Activated CD8-positive, alpha-beta memory T cell treated with anti-CD3 and anti-CD28 coated beads for 4 hours (primary cell): ENCODE results near the gene RERE.
A peak's percentile ranks its signal among the peaks of the same experiment; 100 is the strongest.

Experiments
- DNase-seq, 2 donors: peaks; one replicate each; pipeline ENCODE4 v3.0.0-alpha.2; 2020; ENCODE audit warnings: low read depth in 2 of 2

RERE gene

DNA sequence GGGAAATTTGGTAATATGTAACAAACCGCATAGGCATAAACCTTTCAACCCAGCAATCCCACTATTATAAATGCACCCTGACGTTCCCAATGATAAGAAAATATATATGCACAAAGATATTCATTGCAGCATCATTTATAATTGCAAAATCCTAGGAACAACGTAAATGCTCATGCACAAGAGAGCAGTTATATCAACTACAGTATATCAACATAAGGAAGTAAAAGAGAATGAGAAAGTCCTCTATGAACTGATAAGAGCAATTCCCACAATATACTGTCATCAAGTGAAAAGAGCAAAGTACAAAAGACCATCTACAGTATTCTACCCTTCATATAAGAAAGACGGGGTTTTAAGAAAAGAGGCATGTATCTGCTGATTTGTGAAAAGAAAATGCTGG, 269.6 kb downstream of the RERE start:
- DNase-seq = no peak

DNA sequence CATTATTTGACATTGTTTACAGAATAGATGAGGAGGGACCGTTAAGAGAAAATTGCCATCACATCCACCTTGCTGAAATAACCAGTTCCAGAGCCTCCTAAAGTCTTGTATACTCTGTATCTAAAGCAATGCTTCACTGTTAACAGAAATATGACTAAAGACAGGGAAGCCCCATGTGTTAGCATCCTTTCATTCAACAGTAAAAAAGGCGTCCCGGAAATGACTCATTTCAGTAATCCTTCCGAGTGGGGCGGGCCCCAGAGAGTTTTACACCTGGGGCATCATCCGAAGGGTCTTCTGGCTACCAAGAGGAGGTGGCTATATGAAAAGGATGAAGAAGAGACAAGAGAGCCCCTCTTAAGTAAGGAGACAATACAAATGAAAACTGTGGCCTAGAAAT, 272.4 kb downstream of the RERE start:
- DNase-seq = no peak

DNA sequence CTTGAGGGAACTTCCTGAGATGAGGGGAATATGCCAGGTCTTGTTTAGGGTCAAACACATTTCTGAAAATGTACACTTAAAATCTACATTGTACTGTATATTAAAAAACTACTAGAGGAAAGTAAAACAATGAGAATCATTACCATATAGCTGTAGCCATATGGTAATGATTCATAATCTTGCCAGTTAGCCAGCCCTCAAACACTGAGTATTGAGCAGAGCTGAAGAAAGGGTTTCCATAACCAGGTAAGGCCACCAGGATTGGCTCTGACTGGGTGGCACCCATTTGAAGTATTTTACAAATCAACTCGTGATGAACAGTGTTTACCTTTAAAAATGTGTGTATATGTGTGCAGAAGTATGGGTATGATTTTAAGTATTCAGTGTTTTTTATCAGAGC, 272.8 kb downstream of the RERE start:
- DNase-seq = no peak

DNA sequence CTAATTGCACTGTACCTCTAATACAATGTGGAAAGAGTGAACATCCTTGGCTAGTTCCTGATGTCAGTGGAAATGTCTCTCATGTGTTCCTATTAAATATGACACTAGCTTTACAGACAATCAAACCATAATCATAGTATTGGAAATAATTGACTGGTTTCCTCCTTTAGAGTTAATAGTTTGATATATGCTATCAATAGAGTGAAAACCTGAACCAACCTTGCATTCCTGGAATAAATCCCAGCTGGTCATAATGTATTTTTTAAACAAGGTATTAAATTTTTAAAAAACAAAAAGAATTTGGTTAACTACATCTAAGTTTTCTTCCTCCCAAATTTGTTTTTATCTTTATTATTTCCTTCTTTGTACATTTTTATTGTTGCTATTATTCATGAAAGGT, 273.5 kb downstream of the RERE start:
- DNase-seq = no peak

DNA sequence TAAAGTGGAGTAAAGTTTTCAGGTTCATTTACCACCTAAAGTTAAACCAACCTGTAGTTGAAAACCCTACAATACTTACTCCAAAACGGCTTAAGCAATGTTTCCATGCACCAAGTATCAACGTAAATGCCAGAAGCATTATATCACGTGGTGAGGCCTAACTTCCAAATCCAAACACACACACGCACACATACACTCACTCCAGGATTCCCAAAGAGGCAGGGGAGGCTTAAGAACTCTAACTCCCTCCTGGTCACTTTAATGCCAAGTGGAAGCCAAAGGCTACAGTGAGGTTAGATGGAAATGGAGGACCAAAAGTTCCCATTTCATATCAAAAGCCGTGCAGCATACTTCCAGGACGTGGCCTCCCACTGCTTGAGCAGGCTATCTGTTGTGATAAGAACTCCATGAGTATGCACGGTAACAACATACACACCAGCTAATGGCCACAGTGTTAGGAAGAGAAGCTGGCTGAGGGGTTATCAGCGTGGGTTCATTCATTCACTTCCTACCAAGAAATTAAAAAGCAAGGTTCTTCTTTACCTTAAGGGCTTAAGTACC, 275.4 kb downstream of the RERE start:
- no peak for DNase-seq

DNA sequence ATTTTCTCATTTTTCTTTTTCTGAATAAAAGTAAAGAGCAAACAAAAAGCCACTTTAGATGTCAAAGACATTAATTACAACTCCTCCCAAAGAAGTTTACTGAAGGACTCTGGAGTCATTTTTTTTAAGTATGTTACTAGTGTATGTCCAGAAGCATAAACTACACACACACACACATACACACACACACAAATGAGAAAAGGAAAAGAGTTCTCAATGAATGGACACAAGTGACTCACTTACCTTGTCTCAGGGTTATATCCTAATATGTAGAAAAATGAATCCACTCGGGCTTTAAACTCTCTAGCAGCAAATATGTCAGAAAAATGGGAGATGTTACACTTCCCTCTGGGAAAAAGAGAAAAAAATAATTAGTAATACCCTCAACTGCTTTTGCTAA, 276.5 kb downstream of the RERE start:
- DNase-seq = no peak

DNA sequence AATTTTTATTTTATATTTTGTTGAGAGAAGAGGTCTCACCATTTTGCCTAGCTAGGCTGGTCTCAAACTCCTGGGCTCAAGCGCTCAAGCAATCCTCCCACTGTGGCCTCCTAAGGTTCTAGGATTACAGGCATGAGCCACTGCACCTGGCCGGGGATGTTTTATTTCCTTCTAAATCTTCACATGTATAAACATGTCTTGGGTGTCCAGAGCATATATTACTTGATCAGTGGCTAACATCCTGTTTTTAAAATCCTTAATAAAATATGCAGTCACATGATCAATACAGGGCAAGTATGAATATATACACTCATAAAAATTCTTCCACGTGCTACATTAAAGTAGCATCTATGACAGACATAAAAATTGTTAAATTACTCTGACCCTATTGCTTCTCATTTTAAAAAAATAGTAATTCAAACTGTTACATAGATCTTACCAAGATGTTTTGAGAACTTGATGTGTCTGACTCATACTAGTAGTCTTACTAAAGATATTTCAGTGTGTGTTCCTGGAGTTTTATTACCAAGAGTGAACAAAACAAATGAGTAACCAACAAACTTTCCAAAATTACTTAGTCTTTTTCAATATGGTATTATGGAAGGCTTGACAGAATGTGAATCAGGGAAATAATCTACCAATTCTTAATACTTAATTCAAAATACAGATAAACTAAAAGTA, 277.0 kb downstream of the RERE start:
- no peak for DNase-seq

DNA sequence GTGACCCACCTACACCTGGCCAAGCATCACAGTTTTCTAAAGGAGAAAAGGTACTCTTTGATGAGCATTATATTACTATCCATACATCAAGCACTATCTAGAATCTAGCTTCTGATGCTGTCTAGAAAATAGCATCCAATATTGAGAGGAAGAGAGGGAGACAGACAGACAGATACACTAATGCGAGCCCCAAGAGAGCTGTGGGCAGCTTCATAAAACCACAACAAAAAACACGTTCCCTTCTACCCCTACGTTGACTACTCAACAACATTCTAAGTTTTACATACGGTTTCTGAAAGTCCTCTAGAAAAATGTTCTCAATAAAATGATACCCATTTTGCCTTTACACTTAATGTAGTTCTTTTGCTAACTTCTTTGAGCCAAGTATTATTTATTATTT, 277.8 kb downstream of the RERE start:
- DNase-seq = no peak

DNA sequence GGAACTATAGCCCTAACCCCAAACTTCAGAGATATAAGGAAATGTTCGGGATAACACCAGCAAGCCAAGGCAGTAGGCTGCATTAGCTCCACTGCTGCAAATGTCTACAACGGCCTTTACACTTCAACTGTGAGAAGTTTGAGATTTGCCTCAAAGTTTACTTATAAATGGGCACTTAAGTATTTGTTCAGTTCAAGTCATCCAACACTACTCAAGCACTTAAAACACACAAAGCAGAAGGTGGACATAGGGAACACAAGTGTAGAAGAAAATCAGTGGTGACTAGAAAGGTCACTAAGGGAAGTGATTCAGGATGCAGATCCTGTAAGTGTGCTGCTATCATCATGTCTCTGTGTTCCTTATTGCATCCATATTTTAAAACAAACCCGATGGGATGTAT, 278.9 kb downstream of the RERE start:
- DNase-seq = no peak

DNA sequence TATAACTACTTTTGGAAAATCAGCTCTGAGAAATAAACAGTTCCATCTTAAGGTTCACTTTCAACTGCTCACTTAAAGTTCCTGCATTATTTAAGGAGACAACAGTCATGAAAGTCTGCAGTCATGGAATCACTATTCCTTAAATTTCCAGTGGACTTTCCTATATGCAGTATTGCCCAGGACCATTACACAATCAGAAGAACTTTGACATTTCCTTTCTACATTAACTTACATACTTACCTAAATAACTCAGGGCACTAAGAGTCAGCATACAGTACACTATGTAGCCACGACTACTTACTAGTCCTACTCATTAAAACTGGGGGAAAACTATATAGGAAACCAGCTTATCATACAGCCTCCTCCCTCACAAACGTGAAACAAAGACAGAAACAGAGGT, 279.4 kb downstream of the RERE start:
- no peak for DNase-seq

DNA sequence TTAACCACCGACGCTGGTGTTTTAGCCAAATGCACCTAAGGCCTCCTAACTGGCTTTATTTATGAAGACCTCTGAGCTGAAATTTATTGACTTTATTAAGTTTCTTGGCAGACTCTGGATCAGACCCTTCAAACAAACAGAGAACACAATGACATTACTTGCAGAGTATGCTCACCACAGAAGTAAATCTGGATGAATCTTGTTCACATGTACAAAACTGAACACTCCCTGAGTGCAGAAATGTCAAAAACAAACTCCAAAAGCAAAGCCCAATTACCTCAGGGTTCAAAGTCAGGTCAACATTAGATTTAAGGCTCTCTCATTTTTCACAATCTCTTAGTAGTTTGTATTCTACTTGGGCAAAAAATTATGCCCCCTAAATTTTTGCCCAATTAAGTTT, 280.9 kb downstream of the RERE start:
- DNase-seq = no peak

DNA sequence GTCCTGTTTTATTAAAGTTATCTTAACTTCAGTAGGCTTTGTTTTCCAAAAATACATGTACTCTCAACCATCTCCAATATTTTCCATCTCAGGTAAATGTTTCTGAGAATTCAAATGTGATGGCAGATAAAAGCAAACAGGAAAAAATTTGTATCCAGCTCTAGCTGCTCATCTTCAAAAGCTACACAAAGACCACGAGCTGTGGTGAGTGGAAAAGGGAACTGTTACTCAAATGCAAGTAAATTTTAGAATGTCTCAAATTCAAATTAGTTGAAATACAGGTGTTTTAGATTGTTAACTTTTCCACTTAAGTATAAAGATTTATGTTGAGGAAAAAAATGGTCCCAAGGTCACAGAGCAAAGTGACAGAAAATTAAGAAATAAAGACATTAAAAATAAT, 283.5 kb downstream of the RERE start:
- DNase-seq = no peak

DNA sequence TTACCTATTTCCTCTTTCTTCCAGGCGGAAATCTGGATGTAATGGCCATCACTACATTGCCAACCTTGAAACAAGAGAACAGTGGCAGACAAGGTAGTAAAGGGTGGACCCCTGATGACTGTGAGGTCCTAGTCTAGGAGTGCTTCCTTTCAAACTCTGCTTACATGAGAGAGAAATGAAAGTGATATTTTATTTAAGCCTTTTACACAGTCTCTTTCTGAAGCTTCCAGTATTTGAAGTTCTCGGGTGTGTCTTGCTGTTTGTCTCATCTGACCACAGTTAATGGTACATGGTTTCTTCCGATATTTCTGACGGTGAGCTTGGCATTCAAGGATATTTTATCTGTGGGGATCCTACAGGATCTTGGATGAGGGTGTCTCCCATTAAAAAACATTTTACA, 284.3 kb downstream of the RERE start:
- no peak for DNase-seq

DNA sequence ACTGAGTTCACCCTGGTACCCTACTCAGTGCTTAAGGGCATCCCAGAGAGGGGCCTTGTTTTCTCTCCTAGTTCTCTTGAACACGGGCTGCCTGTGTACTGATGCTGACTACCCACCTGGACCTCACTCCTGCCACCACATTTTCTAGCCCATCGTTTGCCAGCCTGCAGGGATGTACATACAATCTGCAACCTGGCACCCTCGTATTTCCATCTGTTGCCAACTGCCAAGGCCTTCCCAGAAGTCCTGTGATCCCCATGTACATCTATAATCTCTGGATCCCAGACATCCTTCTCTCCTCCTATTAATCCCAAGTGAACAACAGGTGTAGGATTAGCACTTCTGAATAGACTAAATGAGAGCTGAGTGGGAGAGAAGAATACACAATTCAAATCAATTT, 287.5 kb downstream of the RERE start:
- DNase-seq = no peak

DNA sequence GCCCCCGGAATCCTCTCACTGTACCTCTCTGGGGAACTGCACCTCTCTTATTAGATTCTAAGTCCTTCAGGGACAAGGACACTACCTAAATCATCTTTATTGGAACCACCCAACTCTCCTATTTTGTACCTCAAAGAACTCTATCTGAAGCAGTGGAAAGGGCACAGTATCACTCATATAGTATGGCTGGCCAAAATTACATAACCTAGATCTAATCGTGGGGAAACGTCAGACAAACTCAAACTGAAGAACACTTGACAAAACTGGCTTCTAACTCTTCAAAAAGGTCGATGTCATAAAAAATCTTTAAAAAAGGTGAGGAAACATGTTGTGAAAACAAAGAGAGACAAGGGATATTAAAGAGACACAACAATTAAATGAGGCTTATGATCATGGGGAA, 289.5 kb downstream of the RERE start:
- no peak for DNase-seq

DNA sequence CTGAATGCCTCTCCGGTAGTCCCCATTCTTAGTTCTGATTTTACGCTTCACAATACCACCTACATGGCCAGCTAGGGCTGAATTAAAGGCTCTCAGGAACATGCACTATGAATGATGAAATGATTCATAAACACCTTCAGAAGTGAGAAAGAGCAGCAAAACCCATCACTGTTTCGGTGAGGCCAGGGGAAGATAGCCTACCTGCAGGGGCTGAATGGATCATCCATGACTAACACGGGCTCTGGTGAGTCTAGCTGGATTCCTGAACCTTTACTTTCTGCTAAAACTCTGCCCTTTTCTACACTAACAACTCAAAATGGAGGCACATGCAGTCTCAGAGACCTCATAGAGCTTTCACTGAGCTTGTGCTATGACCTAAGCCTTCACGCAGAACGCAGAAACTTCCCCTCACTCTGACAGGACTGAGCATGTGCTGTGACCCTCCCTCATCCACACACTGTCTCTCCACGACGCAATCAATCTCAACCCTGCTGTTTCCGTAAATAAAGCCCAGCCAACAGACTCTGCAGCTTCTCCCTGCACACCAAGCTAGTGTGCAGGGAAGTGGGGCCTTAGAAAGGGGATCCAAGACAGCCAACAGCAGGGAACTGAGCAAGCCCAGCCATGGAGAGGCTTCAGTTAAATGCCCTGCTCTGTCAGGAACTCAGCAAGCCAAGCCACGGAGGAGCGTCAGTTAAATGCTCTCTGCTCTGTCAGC, 291.7 kb downstream of the RERE start:
- DNase-seq = peak; percentile 21 to 28

DNA sequence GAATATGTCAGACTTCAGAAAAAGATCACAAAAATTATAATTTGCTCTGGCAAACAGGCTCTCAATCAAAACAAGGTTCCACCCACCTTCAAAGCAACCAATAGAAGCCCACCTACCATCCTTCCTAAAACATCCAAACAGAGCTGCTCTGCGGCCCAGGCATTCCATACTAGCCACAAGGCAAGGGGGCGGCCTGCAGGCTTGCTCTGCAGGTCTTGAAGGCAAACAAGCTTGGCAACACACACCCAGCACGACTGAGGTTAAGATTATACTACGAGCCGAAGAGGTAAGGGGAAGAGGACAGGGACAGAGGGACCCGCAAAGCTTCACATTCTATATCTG, 292.3 kb downstream of the RERE start:
- no peak for DNase-seq

DNA sequence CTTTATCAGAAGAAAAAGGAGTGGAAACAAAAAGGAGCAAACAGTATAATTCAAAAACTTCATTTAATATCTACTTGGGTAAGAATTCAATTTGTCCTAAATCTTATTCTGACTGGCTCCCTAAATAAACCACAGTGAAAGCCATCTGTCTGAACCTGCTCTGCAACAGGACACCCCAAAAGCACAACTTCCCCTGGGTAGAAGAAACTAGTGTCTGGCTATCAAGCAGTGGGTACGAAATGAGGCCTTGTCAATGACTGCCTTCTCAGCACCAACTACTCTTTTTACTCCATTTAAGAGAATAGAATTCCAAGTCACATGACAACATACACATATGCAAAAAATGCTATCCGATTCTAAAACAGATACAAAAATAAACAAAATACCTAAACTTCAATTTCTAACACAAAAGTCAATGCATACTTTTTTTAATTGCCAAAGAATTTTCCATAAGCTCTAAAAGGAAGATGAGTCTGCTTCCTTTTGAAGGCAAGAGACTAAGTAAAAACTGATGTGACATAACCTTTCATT, 292.7 kb downstream of the RERE start:
- no peak for DNase-seq

DNA sequence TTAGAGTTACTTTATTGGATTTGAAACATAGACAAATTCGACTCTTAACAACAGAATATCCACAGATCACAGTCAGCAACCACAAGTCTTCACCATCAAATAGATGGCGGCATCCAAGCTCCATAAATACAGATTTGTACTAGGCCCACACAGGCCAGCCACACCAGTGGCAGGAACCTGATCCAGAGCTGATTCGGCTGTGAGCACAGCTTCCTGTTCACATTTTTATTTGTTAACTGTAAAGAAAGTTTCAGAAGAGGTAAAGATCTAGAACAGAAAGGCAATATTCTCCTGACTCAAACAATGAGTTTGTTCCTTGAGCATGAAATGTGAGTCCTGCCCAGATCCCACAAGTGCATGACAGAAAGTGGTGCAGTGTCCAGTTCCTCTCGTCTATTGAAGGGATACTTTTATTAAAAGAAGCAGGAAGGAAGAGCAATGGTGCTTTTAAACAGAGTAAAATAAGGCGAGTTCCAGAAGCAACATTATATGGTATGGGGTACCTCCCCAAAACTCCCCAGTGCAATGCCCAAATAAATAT, 293.7 kb downstream of the RERE start:
- no peak for DNase-seq

DNA sequence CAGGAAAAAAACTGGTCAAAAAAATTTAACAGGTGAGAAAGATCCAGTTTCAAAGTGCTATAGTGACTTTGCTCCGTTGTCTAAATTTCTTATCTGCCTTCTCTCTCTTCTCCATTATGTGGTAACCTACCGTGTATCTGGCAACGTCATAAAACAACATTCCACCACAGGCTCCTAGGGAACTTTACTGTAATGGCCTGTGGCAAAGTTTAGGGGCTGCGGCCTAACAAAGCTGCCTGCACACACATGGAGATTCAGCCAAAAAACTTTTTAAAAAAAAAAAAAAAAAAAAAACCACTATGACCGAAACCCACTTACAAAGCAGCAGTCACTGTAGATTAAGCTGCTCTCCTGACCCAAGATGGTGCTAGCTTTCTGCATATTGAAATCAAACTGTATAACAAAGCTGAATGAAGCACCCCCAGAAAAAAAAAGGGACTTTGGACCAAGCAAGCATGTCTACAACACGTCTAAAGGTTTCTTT, 296.9 kb downstream of the RERE start:
- no peak for DNase-seq

DNA sequence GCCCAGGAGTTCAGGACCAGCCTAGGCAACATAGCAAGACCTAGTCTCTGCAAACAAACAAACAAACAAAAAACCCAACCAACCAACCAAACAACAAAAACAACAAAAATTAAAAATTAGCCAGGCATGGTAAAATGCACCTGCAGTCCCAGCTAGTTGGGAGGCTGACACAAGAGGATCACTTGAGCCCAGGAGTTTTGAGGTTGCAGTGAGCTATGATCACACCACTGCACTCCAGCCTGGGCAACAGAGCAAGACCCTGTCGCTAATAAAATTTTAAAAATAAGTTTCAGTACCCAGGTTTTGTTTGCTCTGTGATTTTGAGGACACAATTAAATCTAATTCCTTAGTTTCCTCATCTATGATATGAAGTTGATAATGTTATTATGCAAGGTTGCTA, 298.3 kb downstream of the RERE start:
- no peak for DNase-seq

DNA sequence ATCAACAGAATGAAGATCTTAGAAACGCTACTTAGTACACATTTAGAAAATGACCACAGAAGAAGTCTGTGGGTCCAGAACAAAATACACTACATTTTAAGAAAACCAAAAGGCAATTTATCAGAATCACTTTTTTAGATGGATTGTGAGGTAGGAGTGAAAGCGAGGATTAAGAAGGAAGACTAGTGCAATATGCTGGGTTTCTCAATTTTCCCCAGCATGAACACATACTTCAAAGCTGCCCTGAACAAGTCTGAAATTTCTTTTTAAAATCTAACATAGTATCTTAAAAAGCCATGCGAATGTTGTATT, 299.0 kb downstream of the RERE start:
- no peak for DNase-seq
